Stomach (tissue), 9 donors: ENCODE measurements around the gene COPS9. TPM values are rescaled to one million over a fixed set of nuclear protein-coding genes. Genes with fewer than 3 reads are reported as not detected.

Experiments used
- DNase-seq, 2 donors: peaks; one replicate each; pipeline versions ENCODE4 v3.0.0 to v3.0.0-alpha.2; 2013 to 2019
- H3K27ac ChIP-seq, 5 donors: fragments of 200-600 bp in 4 of 5; sonication (generic) in 4 of 5; one replicate each; pipeline ENCODE4 v1.5.1; 2013 to 2019; ENCODE audit warnings: mild to moderate bottlenecking in 1 of 5, moderate library complexity in 1 of 5
- H3K27me3 ChIP-seq, 3 donors: fragments of 200-600 bp; sonication (generic); one replicate each; pipeline ENCODE4 v1.5.1; 2017 to 2019; ENCODE audit warnings: mixed run types in 1 of 3
- H3K36me3 ChIP-seq, 4 donors: fragments of 200-600 bp; sonication (generic); 1 replicate in 3 of 4; 2 replicates in 1 of 4; pipeline ENCODE4 v1.5.1; 2016 to 2019
- H3K4me1 ChIP-seq, 4 donors: fragments of 200-600 bp; sonication (generic); one replicate each; pipeline ENCODE4 v1.5.1; 2016 to 2019
- H3K4me3 ChIP-seq, 4 donors: fragments of 200-600 bp; sonication (generic) in 3 of 4; one replicate each; pipeline ENCODE4 v1.5.1; 2016 to 2019; ENCODE audit warnings: mild to moderate bottlenecking in 1 of 4
- H3K9me3 ChIP-seq, 4 donors: fragments of 200-600 bp; sonication (generic); one replicate each; pipeline ENCODE4 v1.5.1; 2016 to 2019
- CTCF ChIP-seq, 7 experiments: fragments of 450-650 bp in 4 of 7; fragments of 200-600 bp in 3 of 7; sonication (generic) in 3 of 7; IDR thresholded peaks; one replicate each; pipeline ENCODE4 v1.5.1; 2016 to 2019; ENCODE audit warnings: antibody characterized with exemption in 7 of 7, control low read depth in 2 of 7, mild to moderate bottlenecking in 1 of 7
- EP300 ChIP-seq: sonication (generic); formaldehyde crosslinking; IDR thresholded peaks from one replicate; pipeline ENCODE4 v1.6.1; 2017; ENCODE audit warnings: antibody characterized with exemption
- POLR2A ChIP-seq, 4 donors: fragments of 450-650 bp; IDR thresholded peaks; one replicate each; pipeline ENCODE4 v1.6.1; 2016; ENCODE audit warnings: antibody characterized with exemption in 4 of 4, control low read depth in 2 of 4, mild to moderate bottlenecking in 1 of 4, moderate library complexity in 1 of 4
- POLR2AphosphoS5 ChIP-seq, 3 donors: sonication (generic); formaldehyde crosslinking; IDR thresholded peaks; one replicate each; pipeline ENCODE4 v1.6.1; 2016; ENCODE audit warnings: antibody characterized with exemption in 3 of 3
- WGBS, 5 donors: extraction: QIAGEN DNeasy Blood & Tissue Kit in 3 of 5; methylation state at CpG; one replicate each; pipeline versions ENCODE4 v1.1.5 to v1.1.7; 2013 to 2018; 5-methylcytosine and 5-hydroxymethylcytosine counted together
- intact Hi-C: fragments of 100-400 bp; cut with DNase I; formaldehyde crosslinking; loops from one replicate; pipeline ENCODE4 v1.15.1; 2023; ENCODE audit warnings: low total_unique reads
- polyA plus RNA-seq, 3 donors: library from polyadenylated mRNA; stranded (reverse); fragments of 200-250 nt; gene quantifications; one replicate each; pipeline ENCODE4 v1.2.3, GENCODE V29; 2013
- total RNA-seq, 5 donors: library from RNA; depleted of rRNA; stranded (reverse); fragments of >200 nt; gene quantifications; one replicate each; pipeline versions ENCODE4 v1.1.0 to v1.2.3, GENCODE V29; 2014 to 2016
- donor health status: healthy with polysubstance abuse.
- donor health status: Bipolar disorder and iron deficiency.
- donor health status: healthy.

The COPS9 gene
- total and polyA plus RNA-seq, 8 donors, result 40.6 to 582 (median 136) TPM

GRCh38 chr2:240125742-240126141 lies 10.4 kb downstream of the COPS9 start:
- 94 to 96% (median 95%) methylated on average over 14 of the region's 14 CpGs for WGBS, 5 donors
- Histone ChIP-seq H3K4me1 (no peaks in the 10 kb centered on the region), H3K9me3 (no peaks in the 10 kb centered on the region), H3K27me3 (no peaks in the 10 kb centered on the region), H3K27ac (no peak overlapping the region), H3K4me3 (no peak overlapping the region), H3K36me3 (peaks cover 32 to 52% (median 51%) of the 10 kb centered on the region in 4 donors)
- DNase-seq, result peak in 1 of 2 donors; percentile 8
- intact Hi-C loops, result no loop called here
- TF ChIP-seq CTCF (IDR thresholded peaks at IDR 0.05), result no peak

DNA sequence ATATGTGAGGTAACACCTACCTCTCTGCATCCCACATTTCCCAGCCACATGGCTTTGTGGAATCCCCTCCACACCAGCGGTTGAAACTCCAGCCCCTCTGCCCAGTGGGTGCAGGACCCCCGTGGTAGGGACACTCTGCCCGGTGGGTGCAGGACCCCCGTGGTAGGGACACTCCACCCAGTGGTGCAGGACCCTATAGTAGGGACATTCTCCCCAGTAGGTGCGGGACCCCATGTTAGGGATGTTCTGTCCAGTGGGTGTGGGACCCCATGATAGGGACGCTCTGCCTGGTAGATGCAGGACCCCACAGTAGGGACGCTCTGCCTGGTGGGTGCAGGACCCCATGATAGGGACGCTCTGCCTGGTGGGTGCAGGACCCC lies 11.5 kb downstream of the COPS9 start:
- DNase-seq, result peak in 1 of 2 donors; percentile 23
- no peaks in the 10 kb centered on the region for H3K9me3 ChIP-seq
- H3K27me3 ChIP-seq, result no peaks in the 10 kb centered on the region
- H3K4me1 ChIP-seq, result no peaks in the 10 kb centered on the region
- 85 to 97% (median 91%) methylated on average over 4 to 8 of the region's 8 CpGs for WGBS, 5 donors
- peaks cover 21 to 41% (median 40%) of the 10 kb centered on the region in 4 donors for H3K36me3 ChIP-seq
- H3K27ac ChIP-seq, result no peak overlapping the region
- TF ChIP-seq CTCF (IDR thresholded peaks at IDR 0.05), result no peak
- TF ChIP-seq POLR2A (IDR thresholded peaks at IDR 0.05), result no peak
- intact Hi-C loops, result no loop called here
- H3K4me3 ChIP-seq, result no peak overlapping the region

- Histone ChIP-seq H3K9me3 (no peaks in the 10 kb centered on the region), H3K27me3 (no peaks in the 10 kb centered on the region), H3K36me3 (peaks cover 15 to 35% (median 34%) of the 10 kb centered on the region in 4 donors), H3K4me3 (no peak overlapping the region), H3K27ac (no peak overlapping the region), H3K4me1 (no peaks in the 10 kb centered on the region)
- WGBS, 5 donors, result 83 to 90% (median 89%) methylated on average over 16 to 24 of the region's 24 CpGs
- DNase-seq, result peak in 1 of 2 donors; percentile 16
- TF ChIP-seq EP300 (no peak), POLR2A (IDR thresholded peaks at IDR 0.05) (no peak), POLR2AphosphoS5 (IDR thresholded peaks at IDR 0.05) (no peak), CTCF (IDR thresholded peaks at IDR 0.05) (no peak)
- intact Hi-C loops, result no loop called here
Observed at GRCh38 chr2:240123821-240124650, 12.1 kb downstream of the COPS9 start.

GRCh38 chr2:240121675-240122074 lies 14.4 kb downstream of the COPS9 start:
- WGBS, 5 donors, result 44 to 60% (median 58%) methylated on average over 11 of the region's 11 CpGs
- Histone ChIP-seq H3K4me1 (no peaks in the 10 kb centered on the region), H3K27ac (no peak overlapping the region), H3K9me3 (peaks cover 0 to 4% (median 2%) of the 10 kb centered on the region in 4 donors), H3K36me3 (peaks cover 0 to 12% (median 10%) of the 10 kb centered on the region in 4 donors), H3K27me3 (peaks cover 0 to under 1% (median 0%) of the 10 kb centered on the region in 3 donors), H3K4me3 (no peak overlapping the region)
- TF ChIP-seq POLR2A (IDR thresholded peaks at IDR 0.05) (no peak), POLR2AphosphoS5 (IDR thresholded peaks at IDR 0.05) (no peak), EP300 (no peak), CTCF (IDR thresholded peaks at IDR 0.05) (no peak)
- intact Hi-C loops, result no loop called here
- DNase-seq, result peak in 1 of 2 donors; percentile 15
